Measurements from ENCODE around the gene NDUFAF8. TPM values are rescaled to one million over a fixed set of nuclear protein-coding genes. Genes with fewer than 3 reads are reported as not detected.

The NDUFAF8 gene
- total RNA-seq, 2 experiments from 2014 or later, result 34.6 to 38.6 TPM

DNA sequence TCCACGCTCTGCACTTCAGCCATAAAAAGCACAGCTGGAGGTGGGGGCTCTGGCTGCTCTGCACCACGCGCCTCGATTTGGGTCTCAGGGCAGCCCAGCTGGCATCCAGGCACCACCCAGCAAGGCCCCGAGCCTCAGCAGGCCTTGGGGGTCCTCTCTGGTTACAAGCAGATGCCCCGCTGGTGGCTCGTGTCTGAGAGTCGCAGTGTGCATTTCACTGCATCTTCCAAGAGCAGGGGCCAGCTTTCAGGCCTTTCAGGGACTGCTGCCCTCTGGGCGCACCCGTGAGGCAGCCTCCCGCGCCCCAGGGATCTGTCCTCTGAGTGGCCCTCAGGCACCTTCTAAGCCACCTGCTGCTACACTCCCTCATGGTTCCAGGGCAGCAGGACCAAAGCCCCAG, 25.5 kb downstream of the NDUFAF8 start:
- Histone ChIP-seq H3K27ac (ENCODE audit: low read depth in 1 of 2, low read length in 2 of 2) (no peak overlapping the region), H3K4me3 (ENCODE audit: low read length) (no peak overlapping the region), H3K36me3 (ENCODE audit: insufficient read depth, low read length) (peaks cover 78% of the 10 kb centered on the region), H3K4me1 (ENCODE audit: insufficient read depth, low read length) (no peaks in the 10 kb centered on the region), H3K27me3 (ENCODE audit: control insufficient read depth in 1 of 2, insufficient read depth in 2 of 2, low read length in 2 of 2) (no peaks in the 10 kb centered on the region), H3K9me3 (ENCODE audit: control insufficient read depth in 1 of 2, insufficient read depth in 1 of 2, low read length in 2 of 2) (no peaks in the 10 kb centered on the region)
- ATAC-seq (ENCODE audit: poor library complexity), result no peak
- ChIA-PET POLR2A (no interaction called here), CTCF (no interaction called here)
- intact Hi-C loops (cut with DNase I, micrococcal nuclease), result no loop called here
- Mint-ChIP-seq H3K4me1 (ENCODE audit: low read depth) (no peaks in the 10 kb centered on the region), H3K27me3 (no peaks in the 10 kb centered on the region), H3K4me3 (no peak overlapping the region), H3K9me3 (no peaks in the 10 kb centered on the region), H3K36me3 (ENCODE audit: low read depth) (peaks cover 76% of the 10 kb centered on the region), H3K27ac (no peak overlapping the region)
- no peak for DNase-seq
- no peak for TF ChIP-seq CTCF (IDR thresholded peaks at IDR 0.05)

DNA sequence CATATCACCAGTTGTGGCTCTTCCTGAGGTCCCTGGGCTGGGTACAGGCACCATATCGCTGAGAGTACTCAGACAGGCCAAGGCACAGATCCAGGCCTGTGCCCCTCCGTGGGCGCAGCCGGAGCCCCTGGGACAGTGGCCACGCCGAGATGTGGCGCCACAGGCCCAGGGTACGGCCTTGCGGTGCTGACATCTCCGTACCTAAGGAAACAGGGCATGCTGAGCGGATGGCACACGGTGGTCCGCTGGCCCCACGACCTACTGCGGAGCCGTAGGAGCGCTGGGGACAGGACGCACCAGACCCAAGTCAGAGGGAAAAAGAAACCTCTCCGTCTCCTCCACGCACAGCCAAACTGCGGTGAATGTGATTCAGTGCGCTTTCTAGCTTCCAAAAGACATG, 26.5 kb downstream of the NDUFAF8 start:
- ChIA-PET CTCF (no interaction called here), POLR2A (no interaction called here)
- intact Hi-C loops (cut with DNase I, micrococcal nuclease), result no loop called here
- no peak overlapping the region for H3K27ac ChIP-seq (ENCODE audit: low read depth in 1 of 2, low read length in 2 of 2)
- no peaks in the 10 kb centered on the region for H3K4me1 ChIP-seq (ENCODE audit: insufficient read depth, low read length)
- Mint-ChIP-seq H3K4me3 (no peak overlapping the region), H3K27me3 (no peaks in the 10 kb centered on the region), H3K36me3 (ENCODE audit: low read depth) (peaks cover 77% of the 10 kb centered on the region), H3K27ac (no peak overlapping the region), H3K9me3 (no peaks in the 10 kb centered on the region), H3K4me1 (ENCODE audit: low read depth) (no peaks in the 10 kb centered on the region)
- H3K4me3 ChIP-seq (ENCODE audit: low read length), result no peak overlapping the region
- no peak for ATAC-seq (ENCODE audit: poor library complexity)
- DNase-seq, result no peak
- no peaks in the 10 kb centered on the region for H3K9me3 ChIP-seq (ENCODE audit: control insufficient read depth in 1 of 2, insufficient read depth in 1 of 2, low read length in 2 of 2)
- no peaks in the 10 kb centered on the region for H3K27me3 ChIP-seq (ENCODE audit: control insufficient read depth in 1 of 2, insufficient read depth in 2 of 2, low read length in 2 of 2)
- no peak for TF ChIP-seq CTCF (IDR thresholded peaks at IDR 0.05)
- peaks cover 77% of the 10 kb centered on the region for H3K36me3 ChIP-seq (ENCODE audit: insufficient read depth, low read length)

DNA sequence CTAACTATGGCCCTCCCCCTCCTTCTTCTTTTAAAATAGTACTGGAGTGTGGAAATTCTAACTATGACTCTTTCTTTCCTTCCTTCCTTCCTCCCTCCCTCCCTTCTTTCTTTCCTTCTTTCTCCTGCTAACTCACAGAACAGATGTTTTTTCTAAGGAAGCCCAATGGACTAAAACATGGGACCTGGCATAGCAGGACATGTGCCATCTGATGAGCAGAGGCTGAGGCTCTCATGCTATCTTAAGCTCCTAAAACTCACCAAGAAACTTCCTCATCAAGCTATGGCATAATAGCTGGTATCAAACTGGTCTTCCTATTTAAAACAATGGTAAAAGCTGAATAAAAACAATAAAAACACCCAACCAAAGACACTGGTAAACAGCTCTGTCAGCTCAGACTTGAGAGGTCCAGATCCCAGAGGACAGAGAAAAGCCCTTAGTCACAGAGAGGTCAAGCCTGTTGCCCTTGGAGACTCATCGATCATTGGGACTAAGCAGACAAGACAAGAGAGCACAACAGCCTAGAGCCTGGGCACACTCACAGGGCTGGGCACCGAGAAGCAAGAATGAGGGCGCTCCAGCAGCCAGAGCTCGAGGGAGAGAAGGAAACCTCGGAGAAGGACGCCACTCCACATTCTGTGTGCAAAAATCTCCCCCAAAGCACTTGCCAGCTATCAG, 28.4 kb downstream of the NDUFAF8 start:
- no peaks in the 10 kb centered on the region for H3K9me3 Mint-ChIP-seq
- DNase-seq (no peak), ATAC-seq (ENCODE audit: poor library complexity) (no peak)
- H3K4me1 Mint-ChIP-seq (ENCODE audit: low read depth), result peaks cover 1% of the 10 kb centered on the region
- H3K27me3 ChIP-seq (ENCODE audit: control insufficient read depth in 1 of 2, insufficient read depth in 2 of 2, low read length in 2 of 2), result no peaks in the 10 kb centered on the region
- H3K27me3 Mint-ChIP-seq, result no peaks in the 10 kb centered on the region
- H3K27ac ChIP-seq (ENCODE audit: low read depth in 1 of 2, low read length in 2 of 2), result no peak overlapping the region
- H3K4me3 ChIP-seq (ENCODE audit: low read length), result no peak overlapping the region
- ChIA-PET POLR2A (interaction anchor here (0.6 kb wide), 1 partner anchor 1435 kb away, joined by 5 read pairs; no protein-coding TSS in a partner anchor), CTCF (no interaction called here)
- peaks cover 69% of the 10 kb centered on the region for H3K36me3 ChIP-seq (ENCODE audit: insufficient read depth, low read length)
- no peak overlapping the region for H3K4me3 Mint-ChIP-seq
- H3K9me3 ChIP-seq (ENCODE audit: control insufficient read depth in 1 of 2, insufficient read depth in 1 of 2, low read length in 2 of 2), result no peaks in the 10 kb centered on the region
- peaks cover 84% of the 10 kb centered on the region for H3K36me3 Mint-ChIP-seq (ENCODE audit: low read depth)
- no peaks in the 10 kb centered on the region for H3K4me1 ChIP-seq (ENCODE audit: insufficient read depth, low read length)
- no peak overlapping the region for H3K27ac Mint-ChIP-seq
- intact Hi-C loops (cut with DNase I, micrococcal nuclease), result no loop called here
- TF ChIP-seq CTCF (IDR thresholded peaks at IDR 0.05), result no peak

Measured in CD4-positive, alpha-beta T cell (primary cell).